SH-SY5Y (cell line): Measurements from ENCODE around the gene HEPACAM2.

Experiments used
- GATA2 ChIP-seq: IDR thresholded peaks from 2 replicates; pipeline ENCODE4 v1.6.1; 2011; ENCODE audit warnings: mild to moderate bottlenecking, low read depth, low read length
- GATA3 ChIP-seq: IDR thresholded peaks from 2 replicates; pipeline ENCODE4 v1.6.1; 2011; ENCODE audit warnings: low read depth, mild to moderate bottlenecking, low read length, moderate library complexity

- no peak for TF ChIP-seq GATA3
- TF ChIP-seq GATA2 = no peak
Observed at GRCh38 chr7:93148144-93148543, 78.1 kb downstream of the HEPACAM2 start, which contains the start of gene SAMD9L.
